Stimulated activated CD8-positive, alpha-beta memory T cell treated with anti-CD3 and anti-CD28 coated beads, Interleukin-7, amount 100 ng/mL, for 1 hour (primary cell): Measurements from ENCODE around the gene SLC35B2.

Source experiments
- DNase-seq, 2 donors: peaks; one replicate each; pipeline ENCODE4 v3.0.0-alpha.2; 2020; ENCODE audit warnings: low read depth in 2 of 2

The SLC35B2 gene

DNA sequence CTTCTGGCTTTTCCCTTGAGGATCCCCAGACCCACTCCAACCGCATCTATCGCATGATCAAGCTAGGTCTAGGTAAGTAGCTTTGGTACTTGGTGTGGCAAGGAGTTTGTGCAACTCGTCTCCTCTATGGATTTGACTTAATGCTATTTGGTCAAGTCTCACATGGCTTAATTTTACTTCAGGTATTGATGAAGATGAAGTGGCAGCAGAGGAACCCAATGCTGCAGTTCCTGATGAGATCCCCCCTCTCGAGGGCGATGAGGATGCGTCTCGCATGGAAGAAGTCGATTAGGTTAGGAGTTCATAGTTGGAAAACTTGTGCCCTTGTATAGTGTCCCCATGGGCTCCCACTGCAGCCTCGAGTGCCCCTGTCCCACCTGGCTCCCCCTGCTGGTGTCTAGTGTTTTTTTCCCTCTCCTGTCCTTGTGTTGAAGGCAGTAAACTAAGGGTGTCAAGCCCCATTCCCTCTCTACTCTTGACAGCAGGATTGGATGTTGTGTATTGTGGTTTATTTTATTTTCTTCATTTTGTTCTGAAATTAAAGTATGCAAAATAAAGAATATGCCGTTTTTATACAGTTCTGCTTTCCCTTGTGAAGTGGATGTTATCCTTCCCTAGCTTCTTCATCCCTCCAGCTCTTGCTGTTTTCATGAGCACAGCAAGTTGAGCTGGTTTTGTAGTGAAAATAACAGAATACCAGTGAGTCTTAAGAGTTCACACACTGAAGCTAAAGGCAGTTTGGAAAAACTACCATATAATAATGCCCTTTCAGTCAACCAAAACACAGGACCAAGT is 3.8 kb downstream of the SLC35B2 start:
- no peak for DNase-seq

DNA sequence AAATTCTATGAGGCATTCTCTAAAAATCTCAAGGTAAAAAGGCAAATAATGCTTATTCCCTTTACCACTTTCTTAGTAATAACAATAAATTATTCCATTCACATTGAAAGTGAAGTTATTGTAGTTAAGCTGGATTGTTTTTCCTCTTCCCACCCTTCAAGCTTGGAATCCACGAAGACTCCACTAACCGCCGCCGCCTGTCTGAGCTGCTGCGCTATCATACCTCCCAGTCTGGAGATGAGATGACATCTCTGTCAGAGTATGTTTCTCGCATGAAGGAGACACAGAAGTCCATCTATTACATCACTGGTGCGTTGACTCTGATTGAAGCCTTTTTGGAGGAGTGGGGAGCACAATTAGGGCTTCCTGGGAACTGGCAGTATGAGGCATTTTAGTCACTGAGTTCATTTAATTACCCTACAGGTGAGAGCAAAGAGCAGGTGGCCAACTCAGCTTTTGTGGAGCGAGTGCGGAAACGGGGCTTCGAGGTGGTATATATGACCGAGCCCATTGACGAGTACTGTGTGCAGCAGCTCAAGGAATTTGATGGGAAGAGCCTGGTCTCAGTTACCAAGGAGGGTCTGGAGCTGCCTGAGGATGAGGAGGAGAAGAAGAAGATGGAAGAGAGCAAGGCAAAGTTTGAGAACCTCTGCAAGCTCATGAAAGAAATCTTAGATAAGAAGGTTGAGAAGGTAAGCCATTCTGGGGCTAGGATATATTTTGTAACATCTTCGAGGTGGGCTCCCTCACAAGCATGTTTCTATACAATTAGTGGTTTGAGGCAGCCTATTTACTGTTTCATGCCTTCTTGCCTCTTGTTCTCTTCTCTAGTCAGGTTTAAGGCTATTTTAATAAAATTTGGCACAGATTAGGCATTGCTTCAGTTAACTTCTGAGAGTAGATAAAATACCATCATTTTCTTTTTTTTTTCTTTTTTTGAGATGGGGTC is 5.5 kb downstream of the SLC35B2 start:
- no peak for DNase-seq

DNA sequence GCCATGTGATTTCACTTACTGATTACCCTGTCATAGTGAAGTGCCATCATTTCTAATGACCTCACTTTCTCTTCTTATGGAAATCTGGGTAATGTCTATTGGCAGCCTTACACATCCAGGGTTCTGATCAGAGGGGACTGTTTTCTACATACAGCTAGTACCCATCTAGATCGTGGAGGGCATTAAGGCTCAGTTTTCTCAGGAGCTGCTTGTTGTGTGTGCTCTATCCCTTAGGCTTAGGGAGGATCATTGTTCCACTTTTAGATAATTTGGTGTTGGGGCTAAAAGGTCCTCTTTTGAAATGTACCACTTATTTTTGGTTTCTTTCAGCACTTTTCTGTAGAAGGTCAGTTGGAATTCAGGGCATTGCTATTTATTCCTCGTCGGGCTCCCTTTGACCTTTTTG is 6.6 kb downstream of the SLC35B2 start:
- no peak for DNase-seq

DNA sequence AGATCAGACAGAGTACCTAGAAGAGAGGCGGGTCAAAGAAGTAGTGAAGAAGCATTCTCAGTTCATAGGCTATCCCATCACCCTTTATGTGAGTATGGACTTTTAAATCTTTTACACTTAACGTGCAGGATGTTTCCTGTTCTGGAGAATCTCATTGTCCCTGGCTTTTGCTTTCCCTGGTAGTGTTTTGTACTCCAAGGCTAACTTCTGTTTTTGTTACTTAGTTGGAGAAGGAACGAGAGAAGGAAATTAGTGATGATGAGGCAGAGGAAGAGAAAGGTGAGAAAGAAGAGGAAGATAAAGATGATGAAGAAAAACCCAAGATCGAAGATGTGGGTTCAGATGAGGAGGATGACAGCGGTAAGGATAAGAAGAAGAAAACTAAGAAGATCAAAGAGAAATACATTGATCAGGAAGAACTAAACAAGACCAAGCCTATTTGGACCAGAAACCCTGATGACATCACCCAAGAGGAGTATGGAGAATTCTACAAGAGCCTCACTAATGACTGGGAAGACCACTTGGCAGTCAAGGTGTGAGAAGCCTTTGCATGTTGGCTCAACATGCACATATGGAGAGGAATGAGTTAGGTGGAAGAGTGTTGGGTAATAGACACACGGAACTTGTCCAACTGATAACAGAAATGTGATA is 7.1 kb downstream of the SLC35B2 start:
- DNase-seq = no peak

DNA sequence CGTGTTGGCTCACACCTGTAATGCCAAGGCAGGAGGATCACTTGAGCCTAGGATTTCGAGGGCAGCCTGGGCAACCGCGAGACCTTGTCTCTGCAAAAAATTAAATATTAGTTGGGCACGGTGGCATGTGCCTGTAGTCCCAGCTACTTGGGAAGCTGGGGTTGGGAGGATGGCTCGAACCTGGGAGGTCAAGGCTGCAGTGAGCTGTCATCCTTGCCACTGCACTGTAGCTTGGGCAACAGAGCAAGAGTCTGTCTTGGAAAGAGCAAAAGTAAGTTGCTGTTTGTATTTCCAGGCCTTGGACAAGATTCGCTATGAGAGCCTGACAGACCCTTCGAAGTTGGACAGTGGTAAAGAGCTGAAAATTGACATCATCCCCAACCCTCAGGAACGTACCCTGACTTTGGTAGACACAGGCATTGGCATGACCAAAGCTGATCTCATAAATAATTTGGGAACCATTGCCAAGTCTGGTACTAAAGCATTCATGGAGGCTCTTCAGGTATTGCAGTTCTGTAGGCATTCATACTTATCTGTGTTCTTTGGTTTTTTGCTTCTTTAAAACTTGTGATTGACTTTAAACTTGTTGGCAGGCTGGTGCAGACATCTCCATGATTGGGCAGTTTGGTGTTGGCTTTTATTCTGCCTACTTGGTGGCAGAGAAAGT is 8.1 kb downstream of the SLC35B2 start:
- no peak for DNase-seq

DNA sequence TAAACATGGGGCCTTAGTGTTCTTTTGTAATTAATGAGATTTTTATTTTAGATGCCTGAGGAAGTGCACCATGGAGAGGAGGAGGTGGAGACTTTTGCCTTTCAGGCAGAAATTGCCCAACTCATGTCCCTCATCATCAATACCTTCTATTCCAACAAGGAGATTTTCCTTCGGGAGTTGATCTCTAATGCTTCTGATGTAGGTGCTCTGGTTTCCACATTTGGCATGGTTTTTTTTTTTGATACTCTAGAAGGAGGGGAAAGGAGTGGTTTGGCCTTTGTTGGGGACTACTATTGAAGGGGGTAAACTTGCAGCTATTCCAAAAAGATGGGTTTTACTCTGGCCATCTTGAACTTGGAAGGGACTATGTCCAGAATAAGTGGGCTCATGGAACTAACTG is 8.7 kb downstream of the SLC35B2 start:
- no peak for DNase-seq

DNA sequence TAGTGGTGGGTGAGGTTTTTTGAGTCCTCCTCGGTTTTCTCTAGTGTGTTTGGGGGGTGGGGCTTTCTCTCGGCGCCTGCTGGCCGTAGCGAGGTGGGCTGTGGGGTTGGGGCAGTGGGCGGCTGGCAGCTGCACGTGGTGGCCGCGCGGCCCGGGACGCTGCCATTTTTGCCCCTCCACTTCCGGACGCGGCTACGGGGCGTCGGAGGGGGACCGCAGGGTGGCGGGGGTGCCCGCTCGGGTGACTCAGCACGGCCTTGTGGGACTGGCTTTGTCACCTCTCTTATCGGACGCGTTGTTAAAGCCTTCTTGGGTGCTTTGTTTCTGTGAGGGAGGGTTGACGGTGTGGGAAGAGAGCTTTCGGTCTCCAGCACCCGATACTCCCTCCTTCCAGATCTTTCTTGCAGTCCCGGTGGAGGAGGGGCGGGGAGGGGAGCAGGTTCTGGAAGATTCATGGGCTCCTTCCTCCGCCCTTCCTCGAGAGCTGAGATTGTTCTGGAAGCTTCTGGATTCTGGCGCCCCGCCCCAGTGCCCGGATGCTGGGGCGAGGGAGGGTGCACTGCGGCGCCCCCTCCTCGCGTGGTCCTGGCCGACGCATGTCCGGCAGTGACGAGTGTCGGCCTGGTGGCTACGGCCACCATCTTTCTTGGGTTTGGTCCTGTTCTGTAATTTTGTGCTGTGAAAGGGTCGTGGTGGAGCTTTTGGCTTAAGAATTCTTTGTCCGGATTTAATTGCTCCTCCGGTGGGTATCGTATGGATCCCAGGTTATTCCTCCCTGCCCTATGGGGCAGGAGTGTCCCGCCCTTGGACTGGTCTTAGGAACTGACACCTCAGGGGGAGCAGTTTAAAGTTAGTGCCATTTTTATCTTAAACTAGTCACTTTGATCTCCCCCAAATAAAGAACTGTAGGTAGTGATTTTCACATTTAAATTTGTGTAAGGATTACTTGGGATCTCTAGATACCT is 9.7 kb downstream of the SLC35B2 start:
- peak; percentile 80 to 84 for DNase-seq

DNA sequence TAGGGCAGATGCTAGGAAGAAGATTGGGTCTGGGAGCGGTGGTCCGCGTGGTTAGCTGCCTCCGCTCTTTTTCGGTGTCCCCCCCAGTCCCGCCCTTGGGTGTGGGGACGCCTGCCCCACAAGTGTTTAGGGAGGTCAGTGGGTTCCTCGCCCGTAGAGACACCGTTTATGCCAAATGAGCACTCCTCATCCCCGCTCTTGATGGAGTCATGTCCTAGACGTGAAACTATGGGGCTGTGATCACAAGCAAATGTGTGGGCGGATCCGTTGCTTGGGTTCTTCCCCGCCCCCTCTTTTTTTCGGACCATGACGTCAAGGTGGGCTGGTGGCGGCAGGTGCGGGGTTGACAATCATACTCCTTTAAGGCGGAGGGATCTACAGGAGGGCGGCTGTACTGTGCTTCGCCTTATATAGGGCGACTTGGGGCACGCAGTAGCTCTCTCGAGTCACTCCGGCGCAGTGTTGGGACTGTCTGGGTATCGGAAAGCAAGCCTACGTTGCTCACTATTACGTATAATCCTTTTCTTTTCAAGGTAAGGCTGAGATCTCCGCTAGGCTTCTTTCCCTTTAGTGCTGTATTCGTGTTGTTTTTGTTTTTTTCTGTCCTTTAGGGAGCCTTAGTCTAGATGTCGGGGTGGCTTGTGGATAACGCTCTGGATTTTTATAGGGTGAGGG is 10.5 kb downstream of the SLC35B2 start, which contains the start of gene HSP90AB1:
HSP90AB1 (plus strand) TSS at position 439 of the 675 bp plus-strand sequence. CDS start 1,529 bp downstream, outside the sequence.
- DNase-seq = peak; percentile 86 to 87

DNA sequence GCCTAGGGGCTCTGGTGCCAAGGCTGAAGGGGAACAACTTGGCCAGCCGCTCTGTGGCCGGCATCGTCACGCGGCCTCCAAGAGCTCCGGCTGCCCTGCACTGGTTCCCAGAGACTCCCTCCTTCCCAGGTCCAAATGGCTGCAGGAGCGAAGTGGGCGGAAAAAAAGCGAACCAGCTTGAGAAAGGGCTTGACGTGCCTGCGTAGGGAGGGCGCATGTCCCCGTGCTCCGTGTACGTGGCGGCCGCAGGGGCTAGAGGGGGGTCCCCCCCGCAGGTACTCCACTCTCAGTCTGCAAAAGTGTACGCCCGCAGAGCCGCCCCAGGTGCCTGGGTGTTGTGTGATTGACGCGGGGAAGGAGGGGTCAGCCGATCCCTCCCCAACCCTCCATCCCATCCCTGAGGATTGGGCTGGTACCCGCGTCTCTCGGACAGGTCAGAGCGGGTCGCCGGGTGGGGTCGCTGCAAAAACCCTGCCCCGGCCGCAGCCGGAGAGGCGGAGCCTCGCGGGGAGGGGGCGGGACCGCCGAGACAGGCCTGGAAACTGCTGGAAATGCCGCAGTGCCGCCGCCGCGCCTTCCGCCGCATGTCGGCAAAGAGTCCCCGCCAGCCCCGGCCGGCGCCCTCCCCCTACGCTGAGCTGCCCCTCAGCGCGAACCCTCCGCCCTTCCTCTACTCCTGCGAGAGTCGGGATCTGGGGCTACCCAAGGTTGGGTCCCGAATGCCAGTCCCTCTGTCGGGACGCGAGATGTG is 11.2 kb downstream of the SLC35B2 start:
- DNase-seq = peak; percentile 68 to 75

DNA sequence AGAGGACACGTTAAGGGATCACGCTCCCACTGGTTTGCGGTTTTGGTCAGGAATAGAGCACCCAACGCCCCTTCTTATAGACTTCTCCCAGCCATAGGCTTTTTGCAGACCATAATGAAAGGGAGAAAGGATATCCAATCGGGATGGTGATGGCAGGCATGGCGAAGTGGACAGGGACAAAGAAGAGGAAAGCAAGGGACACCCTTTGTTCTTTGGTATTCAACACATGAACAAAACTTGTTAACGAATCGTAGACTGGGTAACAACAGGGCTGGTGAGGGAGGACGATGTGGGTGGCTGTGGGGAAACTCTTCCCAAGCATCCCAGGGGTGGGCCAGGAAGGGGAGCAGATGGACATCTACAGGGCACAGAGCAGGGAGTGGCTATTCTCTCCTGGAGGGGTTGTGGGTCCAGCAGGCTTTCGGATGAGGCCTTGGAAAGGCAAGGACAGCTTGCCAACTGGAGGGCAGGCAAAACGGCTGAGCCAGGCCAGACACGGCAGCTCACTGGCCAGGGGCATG is 11.9 kb downstream of the SLC35B2 start:
- DNase-seq = no peak

DNA sequence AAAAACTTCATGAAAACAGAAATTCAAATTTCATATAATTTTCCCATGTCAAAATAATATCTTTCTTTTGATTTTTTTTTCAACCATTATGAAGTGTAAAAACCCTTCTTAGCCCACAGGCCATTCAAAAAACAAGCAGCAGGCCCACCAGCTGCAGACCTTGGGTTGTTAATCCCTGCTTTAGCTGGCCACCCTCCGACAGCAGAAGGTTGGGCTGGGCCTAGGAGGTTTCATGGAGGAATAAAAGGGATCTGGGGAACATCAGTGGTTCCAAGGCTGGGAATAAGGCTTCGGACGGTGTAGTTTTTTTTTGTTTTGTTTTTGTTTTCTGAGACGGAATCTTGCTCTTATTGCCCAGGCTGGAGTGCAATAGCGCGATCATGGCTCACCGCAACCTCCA is 14.0 kb downstream of the SLC35B2 start:
- DNase-seq = no peak

DNA sequence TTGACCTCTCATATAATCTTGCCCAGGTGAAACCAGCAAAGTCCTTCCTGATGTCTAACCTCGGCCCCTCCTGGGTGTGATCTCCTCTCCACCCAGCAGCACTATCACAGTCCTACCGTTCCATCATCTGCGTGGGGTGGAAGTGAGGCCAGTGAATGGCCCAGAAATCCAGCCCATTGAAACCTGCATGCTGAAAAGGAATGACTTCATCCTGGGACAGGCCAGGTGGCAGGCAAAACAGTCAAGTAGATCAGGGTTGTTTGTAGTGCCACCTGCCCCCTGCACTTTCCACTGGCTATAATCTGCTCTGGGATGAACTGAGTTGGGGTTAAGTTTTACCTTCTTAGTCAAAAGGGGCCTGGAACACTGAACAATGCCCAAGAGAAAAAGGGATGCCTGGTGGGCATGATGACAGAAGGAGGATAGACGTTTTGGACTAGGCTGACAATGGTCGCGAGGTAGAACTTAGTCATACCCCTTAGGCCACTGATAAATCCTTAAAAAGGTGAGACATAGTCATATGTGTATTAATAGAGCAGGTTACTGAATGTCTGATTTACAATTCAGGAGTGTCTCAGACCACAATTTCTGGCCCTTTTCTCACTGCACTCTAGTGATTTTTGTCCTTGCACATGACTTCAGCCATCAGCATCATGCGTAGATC is 18.5 kb downstream of the SLC35B2 start:
- no peak for DNase-seq

DNA sequence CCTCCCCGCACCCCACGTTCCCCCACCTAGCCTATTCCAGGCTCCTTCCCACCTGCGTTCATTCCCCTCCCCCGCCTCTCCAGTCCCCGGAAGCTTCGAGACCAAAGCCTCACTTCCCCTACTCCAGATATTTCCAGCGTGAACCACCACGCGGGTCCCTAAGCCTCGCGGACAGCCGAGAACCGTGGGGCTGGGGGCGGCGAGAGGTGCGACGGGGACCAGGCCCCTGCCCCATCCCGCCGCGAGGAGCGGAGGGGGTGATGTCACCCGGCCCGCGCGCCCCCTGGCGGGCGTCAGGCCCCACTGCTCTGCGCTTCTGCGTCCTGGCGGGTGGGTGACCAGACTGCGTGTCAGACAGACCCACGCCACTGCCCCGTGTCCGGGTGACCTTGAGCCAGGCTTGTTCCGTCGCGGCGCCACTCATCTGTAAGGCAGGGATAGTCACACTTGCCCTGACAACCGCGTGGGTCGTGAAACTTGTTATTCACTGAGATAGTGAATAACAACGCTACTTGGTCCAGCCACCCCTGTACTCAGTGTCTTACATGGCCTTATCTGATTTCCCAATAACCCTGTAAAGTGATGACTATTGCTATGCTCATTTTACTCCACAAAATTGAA is 19.4 kb downstream of the SLC35B2 start:
- peak; percentile 66 to 68 for DNase-seq

DNA sequence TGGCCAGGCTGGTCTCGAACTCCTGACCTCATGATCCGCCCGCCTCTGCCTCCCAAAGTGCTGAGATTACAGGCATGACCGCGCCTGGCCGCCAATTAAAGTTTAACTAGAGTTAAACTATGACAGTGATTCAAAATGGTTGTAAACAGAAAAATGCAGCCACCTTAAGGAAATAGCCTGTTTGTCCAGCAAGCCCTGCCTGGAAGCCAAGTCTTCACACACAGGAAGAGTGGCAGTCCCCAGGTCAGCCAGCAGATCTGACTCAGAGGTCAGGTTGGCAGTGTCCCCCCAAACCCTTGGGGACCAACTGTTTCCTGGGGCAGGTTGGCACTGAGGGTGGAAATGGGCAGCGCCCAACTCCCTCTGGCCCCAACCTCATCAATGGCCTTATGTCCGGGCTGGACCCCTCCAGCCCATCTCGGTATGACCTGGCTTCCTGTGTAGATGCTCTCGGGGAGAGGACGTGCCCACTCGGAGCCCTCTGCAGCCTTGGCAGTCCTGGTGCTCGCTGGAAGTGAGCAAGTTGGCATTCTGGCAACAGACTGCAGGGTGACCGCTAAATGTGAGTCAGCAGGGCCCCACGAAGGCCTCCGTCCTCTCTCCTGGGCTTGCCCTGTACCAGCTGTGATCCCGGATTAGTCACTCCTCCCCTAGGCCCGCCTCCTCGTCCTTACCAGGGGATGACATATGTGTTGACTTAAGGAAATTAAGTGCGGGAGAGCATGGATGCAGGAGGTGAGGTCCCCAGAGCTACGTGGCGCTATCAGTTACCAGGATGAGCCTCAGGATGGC is 20.1 kb downstream of the SLC35B2 start:
- peak in 1 of 2 donors; percentile 46 for DNase-seq

DNA sequence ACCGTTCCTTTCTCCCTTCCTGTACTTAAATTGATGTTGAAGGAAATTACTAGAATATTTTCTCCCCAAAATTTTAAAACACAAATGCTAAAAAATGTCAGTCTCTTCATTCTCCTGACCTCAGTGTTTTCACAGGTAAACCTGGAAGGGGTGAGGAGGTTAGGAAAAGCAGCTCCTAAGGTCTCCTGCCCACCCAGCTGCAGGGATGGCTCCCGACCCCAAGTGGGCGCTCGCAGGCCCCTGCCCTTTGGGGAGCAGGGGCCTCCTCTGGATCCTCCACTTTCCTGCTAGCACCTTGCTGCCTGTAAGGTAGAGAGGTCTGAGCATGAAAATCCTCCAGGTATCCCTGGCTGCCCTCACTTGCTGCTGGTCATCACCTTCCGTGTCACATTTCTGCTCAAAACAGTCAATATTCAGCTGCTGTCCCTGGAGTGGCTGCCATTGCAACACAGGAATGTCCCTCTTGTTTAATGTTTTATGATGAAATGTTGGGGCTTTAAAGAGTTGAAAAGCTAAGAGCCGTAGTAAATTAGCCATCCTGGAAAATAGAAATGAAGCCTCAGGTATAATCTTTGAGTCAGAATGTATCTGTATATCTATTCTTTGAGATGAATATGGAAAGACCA is 21.3 kb downstream of the SLC35B2 start:
- DNase-seq = no peak

DNA sequence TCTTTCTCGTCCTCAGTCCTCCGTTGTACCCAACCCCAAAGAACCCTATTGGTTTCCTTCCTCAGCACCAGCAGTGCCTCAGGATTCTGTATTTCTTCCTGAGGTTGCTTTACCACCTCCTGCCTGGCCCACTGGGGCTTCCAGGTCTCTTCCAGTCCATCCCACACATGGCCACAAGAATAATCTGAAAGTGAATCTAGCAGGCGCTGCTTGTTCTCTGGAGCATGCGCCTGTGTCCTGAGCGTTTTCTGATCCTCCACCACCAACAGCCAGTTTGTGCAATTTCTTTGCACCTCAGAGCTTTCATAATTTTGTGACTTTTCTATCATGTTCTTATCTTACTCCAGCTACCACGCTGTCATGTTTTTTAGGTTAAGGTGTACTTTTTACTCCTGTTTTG is 22.1 kb downstream of the SLC35B2 start:
- no peak for DNase-seq
